Ascending aorta (tissue), 2 donors: ENCODE measurements around the gene SYT9. TPM values are rescaled to one million over a fixed set of nuclear protein-coding genes. Genes with fewer than 3 reads are reported as not detected.
A peak's percentile ranks its signal among the peaks of the same experiment; 100 is the strongest.

ENCODE experiments used
- DNase-seq, 2 donors: peaks; one replicate each; pipeline ENCODE4 v3.0.0-alpha.2; 2019; ENCODE audit warnings: low spot score in 2 of 2
- H3K27ac ChIP-seq, 2 donors: fragments of 200-600 bp; sonication (generic); one replicate each; pipeline ENCODE4 v1.5.1; 2016 to 2017; ENCODE audit warnings: mild to moderate bottlenecking in 1 of 2
- H3K27me3 ChIP-seq: fragments of 200-600 bp; sonication (generic); one replicate; pipeline ENCODE4 v1.5.1; 2017
- H3K36me3 ChIP-seq, 2 donors: fragments of 200-600 bp; sonication (generic); one replicate each; pipeline ENCODE4 v1.5.1; 2016
- H3K4me1 ChIP-seq, 2 donors: fragments of 200-600 bp; sonication (generic); one replicate each; pipeline ENCODE4 v1.5.1; 2016 to 2017; ENCODE audit warnings: mild to moderate bottlenecking in 1 of 2
- H3K4me3 ChIP-seq, 2 donors: fragments of 200-600 bp; sonication (generic); one replicate each; pipeline ENCODE4 v1.5.1; 2016 to 2017; ENCODE audit warnings: mild to moderate bottlenecking in 1 of 2
- H3K9me3 ChIP-seq, 2 donors: fragments of 200-600 bp; sonication (generic); one replicate each; pipeline ENCODE4 v1.5.1; 2016
- intact Hi-C: fragments of 100-400 bp; cut with DNase I; formaldehyde crosslinking; loops from one replicate; pipeline ENCODE4 v1.15.1; 2023
- total RNA-seq: library from RNA; depleted of rRNA; stranded (reverse); fragments of >200 nt; gene quantifications from one replicate; pipeline ENCODE4 v1.1.0, GENCODE V29; 2016
- TF ChIP-seq, protein P1 (sequence below), 3 experiments: fragments of 200-600 bp in 2 of 3; fragments of 450-650 bp in 1 of 3; sonication (generic) in 2 of 3; IDR thresholded peaks; one replicate each; pipeline ENCODE4 v1.5.1; 2016 to 2019; ENCODE audit warnings: antibody characterized with exemption in 3 of 3, mild to moderate bottlenecking in 1 of 3, moderate library complexity in 1 of 3

Gene SYT9
- total RNA-seq, result 3.1 TPM

DNA sequence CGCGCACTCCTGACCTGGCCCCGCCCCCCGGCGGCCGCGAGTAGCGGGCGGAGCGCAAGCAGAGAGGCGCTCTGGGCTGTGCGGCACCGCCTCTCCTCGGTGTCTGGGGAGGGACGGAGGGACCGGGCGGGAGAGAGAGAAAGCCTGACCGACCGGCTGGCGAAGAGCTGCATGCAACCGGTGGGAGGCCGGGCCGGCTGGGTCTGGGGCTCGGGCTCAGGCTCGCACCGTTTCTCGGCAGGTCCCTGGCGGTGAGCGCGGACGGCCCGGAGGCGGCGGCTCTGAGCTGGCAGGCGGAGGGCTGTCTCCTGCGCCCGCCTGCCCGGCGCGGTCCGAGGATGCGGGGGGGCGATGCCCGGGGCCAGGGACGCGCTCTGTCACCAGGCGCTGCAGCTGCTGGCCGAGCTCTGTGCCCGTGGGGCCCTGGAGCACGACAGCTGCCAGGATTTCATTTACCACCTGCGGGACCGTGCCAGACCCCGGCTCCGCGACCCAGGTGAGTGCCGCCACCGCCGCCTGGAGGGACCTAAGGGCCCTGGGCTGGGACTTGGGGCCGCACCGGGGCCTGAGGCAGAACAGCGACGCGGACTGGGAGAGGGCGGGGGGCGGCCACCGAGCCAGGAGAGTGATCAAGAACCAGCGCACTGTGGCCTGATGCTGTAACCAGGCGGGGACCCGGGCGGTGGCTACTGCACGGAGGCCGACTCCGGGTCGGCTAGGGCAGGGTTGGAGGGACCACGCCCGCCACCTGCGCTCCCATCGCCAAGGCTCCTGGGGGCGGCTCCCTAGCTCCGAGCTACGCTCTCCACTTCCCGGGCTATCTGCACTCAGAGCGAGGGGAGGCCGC is at the start of gene SYT9:
Gene SYT9 (plus strand): TSS at position 69 of the 847 bp plus-strand sequence. CDS start 283 bp downstream, at position 352.
- intact Hi-C loops, result no loop called here
- Histone ChIP-seq H3K27me3 (no peaks in the 10 kb centered on the region), H3K4me3 (peak within 1 kb of the TSS; percentile 56 to 71), H3K9me3 (no peaks in the 10 kb centered on the region), H3K4me1 (peaks cover 7 to 10% of the 10 kb centered on the region in 2 donors), H3K36me3 (no peaks in the 10 kb centered on the region), H3K27ac (no peak within 1 kb of the TSS)
- TF ChIP-seq, protein P1, sequence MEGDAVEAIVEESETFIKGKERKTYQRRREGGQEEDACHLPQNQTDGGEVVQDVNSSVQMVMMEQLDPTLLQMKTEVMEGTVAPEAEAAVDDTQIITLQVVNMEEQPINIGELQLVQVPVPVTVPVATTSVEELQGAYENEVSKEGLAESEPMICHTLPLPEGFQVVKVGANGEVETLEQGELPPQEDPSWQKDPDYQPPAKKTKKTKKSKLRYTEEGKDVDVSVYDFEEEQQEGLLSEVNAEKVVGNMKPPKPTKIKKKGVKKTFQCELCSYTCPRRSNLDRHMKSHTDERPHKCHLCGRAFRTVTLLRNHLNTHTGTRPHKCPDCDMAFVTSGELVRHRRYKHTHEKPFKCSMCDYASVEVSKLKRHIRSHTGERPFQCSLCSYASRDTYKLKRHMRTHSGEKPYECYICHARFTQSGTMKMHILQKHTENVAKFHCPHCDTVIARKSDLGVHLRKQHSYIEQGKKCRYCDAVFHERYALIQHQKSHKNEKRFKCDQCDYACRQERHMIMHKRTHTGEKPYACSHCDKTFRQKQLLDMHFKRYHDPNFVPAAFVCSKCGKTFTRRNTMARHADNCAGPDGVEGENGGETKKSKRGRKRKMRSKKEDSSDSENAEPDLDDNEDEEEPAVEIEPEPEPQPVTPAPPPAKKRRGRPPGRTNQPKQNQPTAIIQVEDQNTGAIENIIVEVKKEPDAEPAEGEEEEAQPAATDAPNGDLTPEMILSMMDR (IDR thresholded peaks at IDR 0.05), result no peak
- DNase-seq, result no peak

GRCh38 chr11:7202412-7202811 is 49.3 kb upstream of the SYT9 start:
- intact Hi-C loops, result no loop called here
- no peak for DNase-seq
- Histone ChIP-seq H3K27ac (no peak overlapping the region), H3K9me3 (no peaks in the 10 kb centered on the region), H3K4me3 (no peak overlapping the region), H3K27me3 (no peaks in the 10 kb centered on the region), H3K4me1 (no peaks in the 10 kb centered on the region), H3K36me3 (no peaks in the 10 kb centered on the region)
- TF ChIP-seq, protein P1 (IDR thresholded peaks at IDR 0.05), result no peak

DNA sequence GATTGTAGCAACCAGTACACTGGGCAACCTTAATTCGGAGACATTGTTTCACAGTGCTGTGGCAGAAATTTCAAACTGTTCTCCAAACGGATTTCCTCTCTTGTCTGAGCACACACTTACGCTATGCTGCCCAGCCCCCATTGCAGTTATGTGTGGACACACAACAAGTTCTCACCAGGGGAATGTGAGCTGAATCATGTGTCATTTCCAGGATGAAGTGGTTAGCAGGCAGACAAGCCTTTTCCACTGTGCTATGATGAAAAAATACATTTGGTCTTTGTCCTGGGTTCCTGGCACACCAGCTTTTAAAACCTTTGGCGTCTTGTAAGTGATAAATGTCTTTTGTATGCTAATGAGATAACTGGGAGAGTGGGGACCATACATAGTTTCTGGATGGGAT is 46.9 kb upstream of the SYT9 start:
- H3K36me3 ChIP-seq, result no peaks in the 10 kb centered on the region
- intact Hi-C loops, result no loop called here
- no peak overlapping the region for H3K27ac ChIP-seq
- no peaks in the 10 kb centered on the region for H3K4me1 ChIP-seq
- TF ChIP-seq, protein P1 (IDR thresholded peaks at IDR 0.05), result no peak
- H3K27me3 ChIP-seq, result no peaks in the 10 kb centered on the region
- no peak overlapping the region for H3K4me3 ChIP-seq
- no peak for DNase-seq
- no peaks in the 10 kb centered on the region for H3K9me3 ChIP-seq

GRCh38 chr11:7208391-7208790 is 43.3 kb upstream of the SYT9 start:
- intact Hi-C loops, result no loop called here
- Histone ChIP-seq H3K27ac (no peak overlapping the region), H3K36me3 (no peaks in the 10 kb centered on the region), H3K4me1 (no peaks in the 10 kb centered on the region), H3K27me3 (no peaks in the 10 kb centered on the region), H3K9me3 (no peaks in the 10 kb centered on the region), H3K4me3 (no peak overlapping the region)
- no peak for DNase-seq
- TF ChIP-seq, protein P1 (IDR thresholded peaks at IDR 0.05), result no peak

- Histone ChIP-seq H3K27ac (no peak overlapping the region), H3K4me3 (no peak overlapping the region), H3K27me3 (no peaks in the 10 kb centered on the region), H3K36me3 (no peaks in the 10 kb centered on the region), H3K4me1 (no peaks in the 10 kb centered on the region), H3K9me3 (no peaks in the 10 kb centered on the region)
- intact Hi-C loops, result no loop called here
- TF ChIP-seq, protein P1 (IDR thresholded peaks at IDR 0.05), result no peak
- DNase-seq, result no peak
Measured at GRCh38 chr11:7219491-7219890, 32.2 kb upstream of the SYT9 start.
